K562 (cell line): Measurements from ENCODE around the gene ZNF629. TPM values are rescaled to one million over a fixed set of nuclear protein-coding genes. Genes with fewer than 3 reads are reported as not detected.

Experiments
- ATAC-seq: fragments of 200-7000 bp; cut with Tn5 transposase; 3 replicates; pipeline ENCODE4 v1.9.1; 2020; ENCODE audit warnings: moderate library complexity
- BruUV-seq: library from RNA; stranded (reverse); fragments of 400-500 nt; replicated peaks from 2 replicates; lab custom pipeline; 2021; lab: Mats Ljungman, UMichigan
- CTCF ChIA-PET: fragments of 300-600 bp; formaldehyde crosslinking; extraction: SDS; loops from one replicate; lab custom pipeline; 2021; ENCODE audit warnings: low intra/inter-chr PET ratio; lab: Yijun Ruan, JAX
- POLR2A ChIA-PET: fragments of 300-600, 350-650 bp; sonication (Branson Sonifier 250); formaldehyde crosslinking; extraction: SDS; loops from one replicate; lab custom pipeline; 2021; ENCODE audit warnings: antibody characterized with exemption, inconsistent platforms; lab: Yijun Ruan, JAX
- DNase-seq, 4 experiments: peaks; one replicate each; pipeline versions ENCODE4 v3.0.0 to v3.0.0-alpha.2; 2011 to 2018; ENCODE audit warnings: low spot score in 3 of 4, mixed read lengths in 3 of 4; ENCODE audit errors: extremely low read depth in 1 of 4
- FAIRE-seq: peaks from 2 replicates; lab custom pipeline; 2011; peaks lifted over from hg19 to GRCh38; lab: Jason Lieb, UNC
- H2AFZ ChIP-seq: 2 replicates; pipeline ENCODE4 v1.6.0; 2011; ENCODE audit warnings: low read depth, low read length, control low read depth, inconsistent platforms
- H3K27ac ChIP-seq: fragments of 200-600 bp; 3 replicates; pipeline ENCODE4 v1.8.0; 2011; ENCODE audit warnings: low read depth, mild to moderate bottlenecking, control low read depth, inconsistent platforms, low read length, moderate library complexity, mixed read lengths; ENCODE audit errors: extremely low read depth
- H3K27me3 ChIP-seq, 2 experiments: fragments of 300-600 bp in 1 of 2; 2 replicates in 1 of 2; 3 replicates in 1 of 2; pipeline versions ENCODE4 v1.6.0 to v1.8.0; 2011; ENCODE audit warnings: inconsistent platforms in 2 of 2, low read length in 2 of 2, mild to moderate bottlenecking in 1 of 2, mixed read lengths in 1 of 2, moderate library complexity in 1 of 2; ENCODE audit not compliant: control insufficient read depth in 2 of 2, insufficient read depth in 2 of 2
- H3K36me3 ChIP-seq: fragments of 300-600 bp; 3 replicates; pipeline ENCODE4 v1.8.0; 2011; ENCODE audit warnings: mild to moderate bottlenecking, low read length, inconsistent platforms; ENCODE audit not compliant: control insufficient read depth, insufficient read depth
- H3K4me1 ChIP-seq, 2 experiments: fragments of 200-600 bp in 1 of 2; replicated peaks in 1 of 2; 2 replicates in 1 of 2; 3 replicates in 1 of 2; pipeline versions ENCODE4 v1.5.1 to v1.8.0; 2011; ENCODE audit warnings: inconsistent platforms in 2 of 2, low read length in 2 of 2, mild to moderate bottlenecking in 1 of 2, mixed read lengths in 1 of 2, moderate library complexity in 1 of 2; ENCODE audit not compliant: control insufficient read depth in 2 of 2, insufficient read depth in 2 of 2
- H3K4me2 ChIP-seq: 2 replicates; pipeline ENCODE4 v1.6.1; 2011; ENCODE audit warnings: low read length, control low read depth, inconsistent platforms, mixed read lengths; ENCODE audit not compliant: insufficient read depth
- H3K4me3 ChIP-seq: fragments of 200-600 bp; sonication (generic), shearing (Covaris generic); 2 replicates; pipeline ENCODE4 v1.5.1; 2016; ENCODE audit warnings: control low read depth, inconsistent platforms
- H3K79me2 ChIP-seq: fragments of 200-600 bp; 3 replicates; pipeline ENCODE4 v1.8.0; 2011; ENCODE audit warnings: low read length, inconsistent platforms; ENCODE audit not compliant: control insufficient read depth, insufficient read depth
- H3K9ac ChIP-seq, 2 experiments: 2 replicates each; pipeline versions ENCODE4 v1.6.0 to v1.6.1; 2011; ENCODE audit warnings: low read depth in 2 of 2, low read length in 2 of 2, control low read depth in 1 of 2, inconsistent platforms in 1 of 2, mild to moderate bottlenecking in 1 of 2, mixed read lengths in 1 of 2; ENCODE audit not compliant: insufficient read depth in 1 of 2
- H3K9me1 ChIP-seq: one replicate; pipeline ENCODE4 v1.6.0; 2011; ENCODE audit warnings: inconsistent platforms, mild to moderate bottlenecking, low read length, moderate library complexity; ENCODE audit not compliant: control insufficient read depth, insufficient read depth
- H3K9me3 ChIP-seq: replicated peaks from 2 replicates; pipeline ENCODE4 v1.5.1; 2011; ENCODE audit warnings: low read depth, low read length, inconsistent platforms; ENCODE audit not compliant: control insufficient read depth, insufficient read depth
- H4K20me1 ChIP-seq: replicated peaks from 2 replicates; pipeline ENCODE4 v1.6.1; 2011; ENCODE audit warnings: low read length, inconsistent platforms, mixed read lengths; ENCODE audit not compliant: control insufficient read depth, insufficient read depth
- CBX3 ChIP-seq, 2 experiments: IDR thresholded peaks; 1 replicate in 1 of 2; 2 replicates in 1 of 2; pipeline ENCODE4 v1.6.1; 2012; ENCODE audit warnings: inconsistent platforms in 2 of 2, low read length in 2 of 2, borderline replicate concordance in 1 of 2, control low read depth in 1 of 2
- CC2D1A ChIP-seq: fragments of 450-650 bp; IDR thresholded peaks from 2 replicates; pipeline ENCODE4 v1.6.1; 2017; ENCODE audit warnings: mild to moderate bottlenecking
- CHD2 ChIP-seq: IDR thresholded peaks from 2 replicates; pipeline ENCODE4 v1.6.1; 2011; ENCODE audit warnings: low read depth, low read length
- DPF2 ChIP-seq: fragments of 450-650 bp; IDR thresholded peaks from 2 replicates; pipeline ENCODE4 v1.6.1; 2016
- GATAD2B ChIP-seq: fragments of 450-650 bp; IDR thresholded peaks from 2 replicates; pipeline ENCODE4 v1.6.1; 2017; ENCODE audit warnings: mild to moderate bottlenecking, borderline replicate concordance
- HDAC8 ChIP-seq: fragments of 450-650 bp; IDR thresholded peaks from 2 replicates; pipeline ENCODE4 v1.6.1; 2016; ENCODE audit warnings: mild to moderate bottlenecking, missing genetic modification characterization, moderate library complexity, missing compliant biosample characterization
- HSF4 ChIP-seq: fragments of 250-450 bp; sonication (Bioruptor Pico); IDR thresholded peaks from 2 replicates; pipeline ENCODE4 v2.1.2; 2022; ENCODE audit warnings: mild to moderate bottlenecking, moderate library complexity, borderline replicate concordance
- KLF13 ChIP-seq: fragments of 450-650 bp; IDR thresholded peaks from 2 replicates; pipeline ENCODE4 v1.6.1; 2016; ENCODE audit warnings: missing genetic modification characterization, low read depth, mild to moderate bottlenecking, missing compliant biosample characterization, moderate library complexity, borderline replicate concordance
- MECOM ChIP-seq: fragments of 250-450 bp; sonication (Bioruptor Pico); IDR thresholded peaks from 2 replicates; pipeline ENCODE4 v1.8.0; 2022; ENCODE audit warnings: inconsistent platforms
- MED1 ChIP-seq: sonication (generic); formaldehyde crosslinking; IDR thresholded peaks from 2 replicates; pipeline ENCODE4 v1.8.1; 2023; ENCODE audit warnings: missing genetic modification reagents, borderline replicate concordance
- MYNN ChIP-seq, 2 experiments: sonication (generic); formaldehyde crosslinking in 1 of 2; IDR thresholded peaks; 2 replicates each; pipeline versions ENCODE4 v1.5.0 to v1.6.1; 2016 to 2020; ENCODE audit warnings: antibody characterized with exemption in 1 of 2, missing genetic modification reagents in 1 of 2
- NR3C1 ChIP-seq: sonication (generic); formaldehyde crosslinking; IDR thresholded peaks from 2 replicates; pipeline ENCODE4 v1.8.1; 2022; ENCODE audit warnings: missing genetic modification reagents
- PURB ChIP-seq: sonication (generic); formaldehyde crosslinking; IDR thresholded peaks from 2 replicates; pipeline ENCODE4 v1.9.0; 2021; ENCODE audit warnings: low read depth, mild to moderate bottlenecking, missing genetic modification reagents
- TEAD4 ChIP-seq, 2 experiments: sonication (generic) in 1 of 2; formaldehyde crosslinking in 1 of 2; IDR thresholded peaks; 2 replicates each; pipeline versions ENCODE4 v1.6.1 to v1.8.0; 2012 to 2022; ENCODE audit warnings: borderline replicate concordance in 1 of 2, inconsistent platforms in 1 of 2, low read length in 1 of 2, mild to moderate bottlenecking in 1 of 2, missing genetic modification reagents in 1 of 2
- ZNF133 ChIP-seq: fragments of 250-450 bp; sonication (Bioruptor Pico); IDR thresholded peaks from 2 replicates; pipeline ENCODE4 v1.4.0; 2020; ENCODE audit warnings: mild to moderate bottlenecking
- ZNF79 ChIP-seq: fragments of 250-450 bp; sonication (Bioruptor Pico); IDR thresholded peaks from 2 replicates; pipeline ENCODE4 v1.4.0; 2020; ENCODE audit warnings: low read depth, mild to moderate bottlenecking, moderate library complexity
- ZSCAN32 ChIP-seq: fragments of 450-650 bp; formaldehyde crosslinking; IDR thresholded peaks from 2 replicates; pipeline ENCODE4 v1.4.0; 2020; ENCODE audit warnings: mild to moderate bottlenecking, moderate library complexity
- WGBS: fragments of 100-300 bp; shearing (Covaris generic); methylation state at CpG from one replicate; pipeline ENCODE4 v1.1.6; 2016; ENCODE audit warnings: low coverage, mixed read lengths; ENCODE audit not compliant: insufficient coverage; ENCODE audit errors: missing lambda C conversion rate; 5-methylcytosine and 5-hydroxymethylcytosine counted together
- in situ Hi-C: fragments of 300-500 bp; cut with MboI; formaldehyde crosslinking; loops from 4 replicates; pipeline ENCODE4 v1.15.0; 2018; ENCODE audit warnings: inconsistent platforms, mixed read lengths
- intact Hi-C: fragments of 100-400 bp; cut with micrococcal nuclease; formaldehyde crosslinking; loops from 2 replicates; pipeline ENCODE4 v1.14.2; 2022
- polyA plus RNA-seq, 8 experiments: library from polyadenylated mRNA; depleted of rRNA in 4 of 8; stranded (reverse) in 5 of 8; unstranded in 3 of 8; fragments of >200 nt; fragmentation: Nextera tagmentation in 2 of 8; fragmentation: Illumina TruSeq in 1 of 8; extraction: Ambion mirVana in 2 of 8; extraction: Trizol in 1 of 8; gene quantifications; 2 replicates each; pipeline versions ENCODE4 v1.2.1 to v1.2.3, GENCODE V29; 2011 to 2014; ENCODE audit warnings: inconsistent platforms in 1 of 8, missing spikeins in 1 of 8
- total RNA-seq, 7 experiments: library from RNA; depleted of rRNA in 6 of 7; stranded (reverse); fragments of >200 nt in 6 of 7; fragmentation: Illumina TruSeq in 2 of 7; extraction: Trizol in 2 of 7; gene quantifications; 2 replicates each; pipeline versions ENCODE4 v1.2.1 to v1.2.3, GENCODE V29; 2011 to 2021; ENCODE audit warnings: low replicate concordance in 1 of 7
- TF ChIP-seq, protein P1 (sequence below): fragments of 250-450 bp; sonication (Bioruptor Pico); IDR thresholded peaks from 2 replicates; pipeline ENCODE4 v1.5.0; 2022; ENCODE audit warnings: mild to moderate bottlenecking
- TF ChIP-seq, protein P2 (sequence below): fragments of 250-450 bp; sonication (Bioruptor Pico); IDR thresholded peaks from 2 replicates; pipeline ENCODE4 v1.5.0; 2021; ENCODE audit warnings: mild to moderate bottlenecking, borderline replicate concordance

The ZNF629 gene
- total and polyA plus RNA-seq, 9 of the 15 experiments (the other 6 are each of a cell fraction or from before 2014, with no cell fraction given) = 0.44 to 18.8 (median 7.4) TPM

GRCh38 chr16:30745082-30745481 is 41.9 kb downstream of the ZNF629 start (continued):
- TF ChIP-seq ZNF79 (CRISPR knock-in tag) = no peak
- TF ChIP-seq MED1 (CRISPR knock-in tag) = no peak
- TF ChIP-seq, all 486 proteins: peak for 0

GRCh38 chr16:30744183-30744582 is 42.8 kb downstream of the ZNF629 start:
- Histone ChIP-seq H3K27ac (no peak overlapping the region), H3K4me3 (no peak overlapping the region), H3K27me3 (no peaks in the 10 kb centered on the region), H2AFZ (no peak overlapping the region), H3K9me3 (no peaks in the 10 kb centered on the region), H3K79me2 (peaks cover 8% of the 10 kb centered on the region), H3K36me3 (peaks cover 59% of the 10 kb centered on the region), H3K9ac (no peak overlapping the region), H3K9me1 (peaks cover 2% of the 10 kb centered on the region), H3K4me1 (peaks cover 16 to 24% of the 10 kb centered on the region in 2 experiments; a peak in 4 of 5 replicates), H3K4me2 (no peak overlapping the region), H4K20me1 (no peaks in the 10 kb centered on the region)
- 95% methylated on average over 2 of the region's 2 CpGs for WGBS
- BruUV-seq = no TSS peak
- ATAC-seq (no peak), FAIRE-seq (no peak), DNase-seq (no peak)
- intact Hi-C loops (no loop called here), in situ Hi-C loops (no loop called here)
- POLR2A ChIA-PET = interaction anchor here (0.6 to 1.3 kb wide), 4 partner anchors 14 to 322 kb away, joined by 3 to 6 read pairs (median 3); no protein-coding TSS in a partner anchor
- CTCF ChIA-PET = no interaction called here
- no peak for TF ChIP-seq HSF4 (CRISPR knock-in tag)
- no peak for TF ChIP-seq MYNN (IDR thresholded peaks at IDR 0.05)
- no peak for TF ChIP-seq MYNN (CRISPR knock-in tag; IDR thresholded peaks at IDR 0.05)
- no peak for TF ChIP-seq MECOM (CRISPR knock-in tag)
- no peak for TF ChIP-seq PURB (CRISPR knock-in tag)
- TF ChIP-seq TEAD4 (IDR thresholded peaks at IDR 0.05; ENCODE audit: low read length) = no peak
- TF ChIP-seq TEAD4 (CRISPR knock-in tag; IDR thresholded peaks at IDR 0.05; ENCODE audit: borderline replicate concordance) = no peak
- no peak for TF ChIP-seq GATAD2B
- no peak for TF ChIP-seq KLF13 (tag)
- TF ChIP-seq, protein P1, sequence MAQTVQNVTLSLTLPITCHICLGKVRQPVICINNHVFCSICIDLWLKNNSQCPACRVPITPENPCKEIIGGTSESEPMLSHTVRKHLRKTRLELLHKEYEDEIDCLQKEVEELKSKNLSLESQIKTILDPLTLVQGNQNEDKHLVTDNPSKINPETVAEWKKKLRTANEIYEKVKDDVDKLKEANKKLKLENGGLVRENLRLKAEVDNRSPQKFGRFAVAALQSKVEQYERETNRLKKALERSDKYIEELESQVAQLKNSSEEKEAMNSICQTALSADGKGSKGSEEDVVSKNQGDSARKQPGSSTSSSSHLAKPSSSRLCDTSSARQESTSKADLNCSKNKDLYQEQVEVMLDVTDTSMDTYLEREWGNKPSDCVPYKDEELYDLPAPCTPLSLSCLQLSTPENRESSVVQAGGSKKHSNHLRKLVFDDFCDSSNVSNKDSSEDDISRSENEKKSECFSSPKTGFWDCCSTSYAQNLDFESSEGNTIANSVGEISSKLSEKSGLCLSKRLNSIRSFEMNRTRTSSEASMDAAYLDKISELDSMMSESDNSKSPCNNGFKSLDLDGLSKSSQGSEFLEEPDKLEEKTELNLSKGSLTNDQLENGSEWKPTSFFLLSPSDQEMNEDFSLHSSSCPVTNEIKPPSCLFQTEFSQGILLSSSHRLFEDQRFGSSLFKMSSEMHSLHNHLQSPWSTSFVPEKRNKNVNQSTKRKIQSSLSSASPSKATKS (CRISPR knock-in tag) = no peak
- no peak for TF ChIP-seq DPF2
- TF ChIP-seq ZSCAN32 (CRISPR knock-in tag) = no peak
- no peak for TF ChIP-seq ZNF133
- TF ChIP-seq CC2D1A = no peak
- TF ChIP-seq, protein P2, sequence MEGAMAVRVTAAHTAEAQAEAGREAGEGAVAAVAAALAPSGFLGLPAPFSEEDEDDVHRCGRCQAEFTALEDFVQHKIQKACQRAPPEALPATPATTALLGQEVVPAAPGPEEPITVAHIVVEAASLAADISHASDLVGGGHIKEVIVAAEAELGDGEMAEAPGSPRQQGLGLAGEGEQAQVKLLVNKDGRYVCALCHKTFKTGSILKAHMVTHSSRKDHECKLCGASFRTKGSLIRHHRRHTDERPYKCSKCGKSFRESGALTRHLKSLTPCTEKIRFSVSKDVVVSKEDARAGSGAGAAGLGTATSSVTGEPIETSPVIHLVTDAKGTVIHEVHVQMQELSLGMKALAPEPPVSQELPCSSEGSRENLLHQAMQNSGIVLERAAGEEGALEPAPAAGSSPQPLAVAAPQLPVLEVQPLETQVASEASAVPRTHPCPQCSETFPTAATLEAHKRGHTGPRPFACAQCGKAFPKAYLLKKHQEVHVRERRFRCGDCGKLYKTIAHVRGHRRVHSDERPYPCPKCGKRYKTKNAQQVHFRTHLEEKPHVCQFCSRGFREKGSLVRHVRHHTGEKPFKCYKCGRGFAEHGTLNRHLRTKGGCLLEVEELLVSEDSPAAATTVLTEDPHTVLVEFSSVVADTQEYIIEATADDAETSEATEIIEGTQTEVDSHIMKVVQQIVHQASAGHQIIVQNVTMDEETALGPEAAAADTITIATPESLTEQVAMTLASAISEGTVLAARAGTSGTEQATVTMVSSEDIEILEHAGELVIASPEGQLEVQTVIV (CRISPR knock-in tag) = no peak
- no peak for TF ChIP-seq CHD2
- TF ChIP-seq CBX3 (IDR thresholded peaks at IDR 0.05; ENCODE audit: borderline replicate concordance in 1 of 2, low read length in 2 of 2) = no peak
- no peak for TF ChIP-seq HDAC8
- TF ChIP-seq NR3C1 = no peak
